ENCODE data around the gene PIK3R2. TPM values are rescaled to one million over a fixed set of nuclear protein-coding genes. Genes with fewer than 3 reads are reported as not detected.

Gene PIK3R2
- total RNA-seq, 1 experiment from 2014 or later, result 42.8 TPM

DNA sequence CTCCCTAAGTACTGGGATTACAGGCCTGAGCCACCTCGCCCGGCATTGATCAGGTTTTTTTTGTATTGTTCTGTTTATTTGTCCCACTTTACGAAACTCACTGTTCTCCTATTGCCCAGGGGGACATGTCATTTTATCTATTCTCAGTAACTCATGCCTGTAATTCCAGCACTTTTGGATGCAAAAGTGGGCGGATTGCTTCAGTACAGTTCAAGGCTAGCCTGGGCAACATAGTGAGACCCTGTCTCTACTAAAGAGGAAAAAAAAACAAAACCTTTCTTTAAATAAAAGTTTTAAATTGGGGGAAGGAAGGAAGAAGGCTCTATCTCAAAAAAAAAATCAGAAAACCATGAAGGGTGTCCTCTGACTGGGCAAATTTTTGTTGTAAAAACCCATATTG, 37.3 kb downstream of the PIK3R2 start:
- Histone ChIP-seq H3K79me2 (ENCODE audit: insufficient read depth, low read length) (peaks cover 2% of the 10 kb centered on the region; the same call in 1 of the 2 replicates), H4K5ac (ENCODE audit: insufficient read length, low read depth, low read length) (no peak overlapping the region), H4K20me1 (ENCODE audit: control insufficient read depth, insufficient read depth, insufficient read length) (no peaks in the 10 kb centered on the region), H2AFZ (ENCODE audit: low read length) (no peak overlapping the region), H4K91ac (ENCODE audit: insufficient read length, low read depth, low read length) (no peak overlapping the region), H3K14ac (ENCODE audit: insufficient read depth, low read length) (no peak overlapping the region), H3K27ac (ENCODE audit: insufficient read length, low read depth, low read length) (no peak overlapping the region), H3K27me3 (ENCODE audit: insufficient read depth, low read length) (no peaks in the 10 kb centered on the region), H2AK5ac (ENCODE audit: insufficient read length, low read length) (no peak overlapping the region), H2BK12ac (ENCODE audit: insufficient read length, low read depth, low read length) (no peak overlapping the region), H2BK20ac (ENCODE audit: low read depth, low read length, poor library complexity, severe bottlenecking) (no peak overlapping the region), H3T11ph (ENCODE audit: low read length) (no peak overlapping the region), H3K79me1 (ENCODE audit: insufficient read depth, low read depth, low read length, poor library complexity, severe bottlenecking) (peaks cover 6% of the 10 kb centered on the region), H3K56ac (ENCODE audit: insufficient read length, low read depth, low read length) (no peak overlapping the region), H3K9me3 (ENCODE audit: control insufficient read depth, low read depth, low read length) (no peaks in the 10 kb centered on the region), H3K23ac (ENCODE audit: insufficient read length, low read depth, low read length) (no peak overlapping the region), H3K4me2 (ENCODE audit: insufficient read depth, insufficient read length, low read length) (no peak overlapping the region), H4K8ac (replicated peaks; ENCODE audit: insufficient read length, low read depth, low read length) (no peak overlapping the region), H3K18ac (ENCODE audit: insufficient read length, low read depth, low read length) (no peak overlapping the region), H3K9ac (ENCODE audit: extremely low read depth, insufficient read length, low read length) (no peak overlapping the region), H3K4ac (ENCODE audit: low read depth, low read length) (no peak overlapping the region), H2BK15ac (ENCODE audit: low read depth, low read length) (no peak overlapping the region), H3K4me1 (ENCODE audit: insufficient read depth, low read length) (peaks cover 2% of the 10 kb centered on the region; the same call in 1 of the 2 replicates), H2BK120ac (ENCODE audit: low read depth, low read length, poor library complexity, severe bottlenecking) (no peak overlapping the region), H2BK5ac (ENCODE audit: insufficient read length, low read length) (no peak overlapping the region), H3K23me2 (ENCODE audit: insufficient read length, low read depth, low read length, poor library complexity, severe bottlenecking) (peaks cover 8% of the 10 kb centered on the region)
- no CpG with 5 or more reads among the region's 4 CpGs for WGBS (ENCODE audit: extremely low coverage, insufficient read length, low lambda C conversion rate)
- Mint-ChIP-seq H3K9me3 (no peaks in the 10 kb centered on the region; a peak in 1 of 5 replicates), H3K27ac (peak overlapping the region in 1 of 3 experiments; percentile 62; a peak in 1 of 7 replicates), H3K4me1 (peaks cover 22 to 25% of the 10 kb centered on the region in 2 experiments), H3K36me3 (ENCODE audit: insufficient read depth in 1 of 3, low read depth in 3 of 3) (peaks cover 0 to 5% (median 4%) of the 10 kb centered on the region in 3 experiments; a peak in 2 of 7 replicates), H3K27me3 (ENCODE audit: low read depth) (no peaks in the 10 kb centered on the region; the same call in 1 of the 2 replicates), H3K4me3 (no peak overlapping the region; a peak in 1 of 5 replicates)
- TF ChIP-seq, protein P1, sequence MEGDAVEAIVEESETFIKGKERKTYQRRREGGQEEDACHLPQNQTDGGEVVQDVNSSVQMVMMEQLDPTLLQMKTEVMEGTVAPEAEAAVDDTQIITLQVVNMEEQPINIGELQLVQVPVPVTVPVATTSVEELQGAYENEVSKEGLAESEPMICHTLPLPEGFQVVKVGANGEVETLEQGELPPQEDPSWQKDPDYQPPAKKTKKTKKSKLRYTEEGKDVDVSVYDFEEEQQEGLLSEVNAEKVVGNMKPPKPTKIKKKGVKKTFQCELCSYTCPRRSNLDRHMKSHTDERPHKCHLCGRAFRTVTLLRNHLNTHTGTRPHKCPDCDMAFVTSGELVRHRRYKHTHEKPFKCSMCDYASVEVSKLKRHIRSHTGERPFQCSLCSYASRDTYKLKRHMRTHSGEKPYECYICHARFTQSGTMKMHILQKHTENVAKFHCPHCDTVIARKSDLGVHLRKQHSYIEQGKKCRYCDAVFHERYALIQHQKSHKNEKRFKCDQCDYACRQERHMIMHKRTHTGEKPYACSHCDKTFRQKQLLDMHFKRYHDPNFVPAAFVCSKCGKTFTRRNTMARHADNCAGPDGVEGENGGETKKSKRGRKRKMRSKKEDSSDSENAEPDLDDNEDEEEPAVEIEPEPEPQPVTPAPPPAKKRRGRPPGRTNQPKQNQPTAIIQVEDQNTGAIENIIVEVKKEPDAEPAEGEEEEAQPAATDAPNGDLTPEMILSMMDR (conservative IDR thresholded peaks at IDR 0.05), result no peak
- no peak for DNase-seq

Data from H9 (cell line).